OCI-M2 (cell line): Measurements from ENCODE around the gene UXT.
"Not testable (repeated sequence)": the region's sequence is repeated elsewhere in the genome, so short reads cannot be mapped to it uniquely, and the experiment has no call there.

Experiments
- DNase-seq: peaks from one replicate; lab custom pipeline; 2025; ENCODE audit not compliant: unreplicated experiment; lab: John Stamatoyannopoulos, UW

Gene UXT

GRCh38 chrX:47658684-47659420, at the start of gene UXT:
Gene UXT (minus strand): TSS chrX:47659180. CDS start chrX:47658927, 253 bp downstream.
- DNase-seq = peak; percentile 91

GRCh38 chrX:47707031-47707780, 48.2 kb upstream of the UXT start:
- no peak for DNase-seq

- no peak for DNase-seq
Measured at GRCh38 chrX:47706575-47706974, 47.6 kb upstream of the UXT start.

- DNase-seq = no peak
Measured at GRCh38 chrX:47704736-47705135, 45.8 kb upstream of the UXT start.

GRCh38 chrX:47697181-47697580, 38.2 kb upstream of the UXT start:
- no peak for DNase-seq

GRCh38 chrX:47690175-47690574, 31.2 kb upstream of the UXT start:
- DNase-seq = no peak

- no peak for DNase-seq
Measured at GRCh38 chrX:47687263-47687662, 28.3 kb upstream of the UXT start.

- no peak for DNase-seq
Measured at GRCh38 chrX:47683829-47684205, 24.8 kb upstream of the UXT start.

- DNase-seq = no peak
Measured at GRCh38 chrX:47683184-47683828, 24.3 kb upstream of the UXT start.

GRCh38 chrX:47675959-47676859, 17.2 kb upstream of the UXT start:
- not testable (repeated sequence) for DNase-seq

- no peak for DNase-seq
Measured at GRCh38 chrX:47674776-47675175, 15.8 kb upstream of the UXT start.

- DNase-seq = not testable (repeated sequence)
Measured at GRCh38 chrX:47665797-47666196, 6.8 kb upstream of the UXT start.

- DNase-seq = no peak
Measured at GRCh38 chrX:47664737-47665136, 5.8 kb upstream of the UXT start.

GRCh38 chrX:47662144-47662657, 3.2 kb upstream of the UXT start:
- DNase-seq = no peak

- DNase-seq = no peak
Measured at GRCh38 chrX:47661539-47661938, 2.6 kb upstream of the UXT start.

- DNase-seq = no peak
Measured at GRCh38 chrX:47659421-47659726, 394 bp upstream of the UXT start.

GRCh38 chrX:47658301-47658683, 688 bp downstream of the UXT start:
- no peak for DNase-seq

- no peak for DNase-seq
Measured at GRCh38 chrX:47651043-47651905, 7.7 kb downstream of the UXT start.

GRCh38 chrX:47650164-47651042, 8.6 kb downstream of the UXT start, which contains the start of gene ELK1:
Gene ELK1 (minus strand): TSS chrX:47650563. CDS start chrX:47641441, 9,122 bp downstream.
- DNase-seq = peak; percentile 87
